PC-3 (cell line): Measurements from ENCODE around the gene CLECL1. TPM values are rescaled to one million over a fixed set of nuclear protein-coding genes. Genes with fewer than 3 reads are reported as not detected.

Source experiments
- ATAC-seq: fragments of 200-7000 bp; cut with Tn5 transposase; 2 replicates; pipeline ENCODE4 v1.9.1; 2020; ENCODE audit warnings: mild to moderate bottlenecking, moderate library complexity
- BruUV-seq: library from RNA; stranded (reverse); fragments of 400-500 nt; replicated peaks from 2 replicates; lab custom pipeline; 2021; lab: Mats Ljungman, UMichigan
- CTCF ChIA-PET: fragments of 300-600 bp; sonication (Branson Sonifier 250); formaldehyde crosslinking; loops from one replicate; lab custom pipeline; 2022; ENCODE audit warnings: antibody characterized with exemption; lab: Charles Lee
- POLR2A ChIA-PET: fragments of 300-600 bp; sonication (Branson Sonifier 250); formaldehyde crosslinking; loops from one replicate; lab custom pipeline; 2022; ENCODE audit warnings: antibody characterized with exemption; ENCODE audit not compliant: unreplicated experiment; lab: Charles Lee
- DNase-seq: peaks from one replicate; pipeline ENCODE4 v3.0.0-alpha.2; 2015
- H2AFZ ChIP-seq: fragments of 300-600 bp; sonication (generic); 2 replicates; pipeline ENCODE4 v1.6.0; 2016; ENCODE audit warnings: antibody characterized with exemption, low read length
- H3F3A ChIP-seq: fragments of 300-600 bp; sonication (generic); one replicate; pipeline ENCODE4 v1.6.0; 2017; ENCODE audit warnings: antibody characterized with exemption, low read length, control low read depth, mild to moderate bottlenecking; ENCODE audit not compliant: unreplicated experiment
- H3K27ac ChIP-seq: fragments of 300-600 bp; sonication (generic); 2 replicates; pipeline ENCODE4 v1.5.1; 2016; ENCODE audit warnings: mild to moderate bottlenecking, low read length
- H3K27me3 ChIP-seq: fragments of 300-600 bp; sonication (generic); 2 replicates; pipeline ENCODE4 v1.6.1; 2016; ENCODE audit warnings: low read length, mixed read lengths
- H3K36me3 ChIP-seq: fragments of 300-600 bp; sonication (generic); 2 replicates; pipeline ENCODE4 v1.6.1; 2016; ENCODE audit warnings: low read depth, mixed run types, low read length, mixed read lengths
- H3K4me1 ChIP-seq: fragments of 300-600 bp; sonication (generic); 2 replicates; pipeline ENCODE4 v1.5.1; 2016; ENCODE audit warnings: low read length; ENCODE audit not compliant: insufficient read depth
- H3K4me2 ChIP-seq: fragments of 300-600 bp; sonication (generic); 2 replicates; pipeline ENCODE4 v1.6.0; 2016; ENCODE audit warnings: low read length
- H3K4me3 ChIP-seq: fragments of 300-600 bp; sonication (generic); 2 replicates; pipeline ENCODE4 v1.5.1; 2016; ENCODE audit warnings: mild to moderate bottlenecking, low read length, mixed read lengths
- H3K79me2 ChIP-seq: fragments of 300-600 bp; sonication (generic); 2 replicates; pipeline ENCODE4 v1.6.1; 2017; ENCODE audit warnings: low read length, mixed read lengths
- H3K9ac ChIP-seq: fragments of 300-600 bp; sonication (generic); 2 replicates; pipeline ENCODE4 v1.6.0; 2016; ENCODE audit warnings: mild to moderate bottlenecking, low read length
- H3K9me2 ChIP-seq: fragments of 300-600 bp; sonication (generic); replicated peaks from 2 replicates; pipeline ENCODE4 v1.6.1; 2016; ENCODE audit warnings: mixed run types, low read length, mixed read lengths
- H3K9me3 ChIP-seq: fragments of 300-600 bp; sonication (generic); 2 replicates; pipeline ENCODE4 v1.6.1; 2016; ENCODE audit warnings: low read length, mixed read lengths
- H4K20me1 ChIP-seq: fragments of 300-600 bp; sonication (generic); 2 replicates; pipeline ENCODE4 v1.6.1; 2016; ENCODE audit warnings: low read length, mixed read lengths
- EZH2 ChIP-seq: fragments of 300-600 bp; sonication (generic); IDR thresholded peaks from one replicate; pipeline ENCODE4 v1.6.1; 2017; ENCODE audit warnings: antibody characterized with exemption, mild to moderate bottlenecking, low read length; ENCODE audit not compliant: unreplicated experiment
- EZH2phosphoT487 ChIP-seq: fragments of 300-600 bp; sonication (generic); IDR thresholded peaks from 2 replicates; pipeline ENCODE4 v1.6.1; 2018; ENCODE audit warnings: mild to moderate bottlenecking, antibody characterized with exemption, low read length, borderline replicate concordance
- intact Hi-C: fragments of 100-400 bp; cut with micrococcal nuclease; formaldehyde crosslinking; loops from 2 replicates; pipeline ENCODE4 v1.9.0; 2023
- total RNA-seq: library from RNA; depleted of rRNA; stranded (reverse); fragments of >200 nt; gene quantifications from 2 replicates; pipeline ENCODE4 v1.2.3, GENCODE V29; 2014; rRNA removed
- TF ChIP-seq, protein P1 (sequence below): fragments of 300-600 bp; sonication (generic); conservative IDR thresholded peaks from 2 replicates; pipeline ENCODE4 v1.5.1; 2017; ENCODE audit warnings: antibody characterized with exemption, low read depth, mild to moderate bottlenecking, low read length

Gene CLECL1
- total RNA-seq, 1 experiment from 2014 or later, result not detected

DNA sequence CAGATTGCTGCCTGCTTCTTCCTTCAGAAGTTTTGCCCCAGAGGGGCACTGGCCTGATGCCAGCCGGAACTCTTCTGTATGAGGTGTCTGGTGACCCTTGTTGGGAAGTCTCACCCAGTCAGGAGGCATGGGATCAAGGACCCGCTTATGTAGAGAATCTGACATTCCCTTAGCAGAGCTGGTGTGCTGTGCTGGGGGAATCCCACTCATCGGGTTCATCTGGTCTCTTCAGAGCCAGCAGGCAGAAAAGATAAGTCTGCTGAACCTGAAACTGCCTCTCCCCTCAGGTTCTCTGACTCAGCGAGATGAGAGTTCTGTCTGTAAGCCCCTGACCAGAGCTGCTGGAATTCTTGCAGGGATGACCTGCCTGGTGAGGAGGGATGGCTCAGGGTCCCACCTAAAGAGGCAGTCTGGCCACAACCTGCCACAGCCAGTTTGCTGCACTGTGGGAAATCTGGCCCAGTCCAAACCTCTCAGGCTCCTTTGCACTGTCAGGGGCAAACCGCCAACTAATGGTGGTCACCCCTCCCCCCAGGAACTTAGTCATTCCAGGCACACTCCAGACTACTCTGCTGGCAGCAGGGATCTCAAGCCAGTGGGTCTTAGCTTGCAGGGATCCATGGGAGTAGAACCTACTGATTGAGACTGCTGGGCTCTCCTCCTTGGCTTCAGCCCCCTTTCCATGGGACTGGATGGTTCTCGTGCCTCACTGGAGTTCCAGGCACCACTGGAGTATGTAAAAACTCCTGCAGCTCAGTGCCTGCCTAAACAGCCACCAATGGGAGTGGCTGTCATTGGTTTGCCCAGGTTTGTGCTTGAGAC, 59.3 kb downstream of the CLECL1 start:
- H3K9me2 ChIP-seq, result no peaks in the 10 kb centered on the region
- H3K27me3 ChIP-seq, result no peaks in the 10 kb centered on the region
- H3K79me2 ChIP-seq, result no peaks in the 10 kb centered on the region
- intact Hi-C loops, result no loop called here
- peak overlapping the region; percentile 66 for H3K27ac ChIP-seq
- H3F3A ChIP-seq, result no peaks in the 10 kb centered on the region
- H3K9ac ChIP-seq, result peak overlapping the region; percentile 21; the same call in 1 of the 2 replicates
- ATAC-seq, result peak; percentile 97
- peak overlapping the region; percentile 42; the same call in 1 of the 2 replicates for H2AFZ ChIP-seq
- H3K4me1 ChIP-seq, result peaks cover 18% of the 10 kb centered on the region
- H3K36me3 ChIP-seq, result no peaks in the 10 kb centered on the region
- no peaks in the 10 kb centered on the region for H4K20me1 ChIP-seq
- ChIA-PET POLR2A (no interaction called here), CTCF (no interaction called here)
- no peak overlapping the region; the same call in 1 of the 2 replicates for H3K4me3 ChIP-seq
- peak overlapping the region; percentile 49 for H3K4me2 ChIP-seq
- no peaks in the 10 kb centered on the region for H3K9me3 ChIP-seq
- TF ChIP-seq EZH2phosphoT487 (no peak), EZH2 (no peak)
- TF ChIP-seq, protein P1, sequence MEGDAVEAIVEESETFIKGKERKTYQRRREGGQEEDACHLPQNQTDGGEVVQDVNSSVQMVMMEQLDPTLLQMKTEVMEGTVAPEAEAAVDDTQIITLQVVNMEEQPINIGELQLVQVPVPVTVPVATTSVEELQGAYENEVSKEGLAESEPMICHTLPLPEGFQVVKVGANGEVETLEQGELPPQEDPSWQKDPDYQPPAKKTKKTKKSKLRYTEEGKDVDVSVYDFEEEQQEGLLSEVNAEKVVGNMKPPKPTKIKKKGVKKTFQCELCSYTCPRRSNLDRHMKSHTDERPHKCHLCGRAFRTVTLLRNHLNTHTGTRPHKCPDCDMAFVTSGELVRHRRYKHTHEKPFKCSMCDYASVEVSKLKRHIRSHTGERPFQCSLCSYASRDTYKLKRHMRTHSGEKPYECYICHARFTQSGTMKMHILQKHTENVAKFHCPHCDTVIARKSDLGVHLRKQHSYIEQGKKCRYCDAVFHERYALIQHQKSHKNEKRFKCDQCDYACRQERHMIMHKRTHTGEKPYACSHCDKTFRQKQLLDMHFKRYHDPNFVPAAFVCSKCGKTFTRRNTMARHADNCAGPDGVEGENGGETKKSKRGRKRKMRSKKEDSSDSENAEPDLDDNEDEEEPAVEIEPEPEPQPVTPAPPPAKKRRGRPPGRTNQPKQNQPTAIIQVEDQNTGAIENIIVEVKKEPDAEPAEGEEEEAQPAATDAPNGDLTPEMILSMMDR, result no peak
- BruUV-seq, result no TSS peak
- DNase-seq, result peak; percentile 80

Other genes with a start within 250 kb of the CLECL1 start
- gene KLRB1, start 125.2 kb downstream of the CLECL1 start, total RNA-seq, result not detected in 2 replicates
- gene CLEC2D, start 63.4 kb downstream of the CLECL1 start, total RNA-seq, result 2.9 and 3.3 TPM in 2 replicates
- gene CD69, start 27.8 kb upstream of the CLECL1 start, total RNA-seq, result 0.75 TPM in 1 of 2 replicates, not detected in the other
- not detected in 2 replicates for gene KLRF1, start 94.4 kb upstream of the CLECL1 start, total RNA-seq
- not detected in 2 replicates for gene CLEC2B, start 136.3 kb upstream of the CLECL1 start, total RNA-seq
- gene KLRF2, start 148.4 kb upstream of the CLECL1 start, total RNA-seq, result not detected in 2 replicates
- gene CLEC2A, start 199.3 kb upstream of the CLECL1 start, total RNA-seq, result not detected in 2 replicates
- not detected in 2 replicates for gene CLEC12A, start 238.3 kb upstream of the CLECL1 start, total RNA-seq